Neural cell (in vitro differentiated cells): Measurements from ENCODE around the gene ESCO1. TPM values are rescaled to one million over a fixed set of nuclear protein-coding genes. Genes with fewer than 3 reads are reported as not detected.
"Not testable (repeated sequence)": the region's sequence is repeated elsewhere in the genome, so short reads cannot be mapped to it uniquely, and the experiment has no call there.

Source experiments
- H2AFZ ChIP-seq: fragments of 200-600, 300-800 bp; sonication (generic), shearing (Covaris generic); 2 replicates; pipeline ENCODE4 v1.6.0; 2014; ENCODE audit warnings: low read depth, mild to moderate bottlenecking, antibody characterized with exemption, low read length, moderate library complexity
- H3F3A ChIP-seq: fragments of 200-600 bp; shearing (Covaris generic); 2 replicates; pipeline ENCODE4 v1.6.1; 2016; ENCODE audit warnings: mild to moderate bottlenecking, moderate library complexity, mixed read lengths, antibody characterized with exemption, low read length; ENCODE audit not compliant: insufficient read depth, poor library complexity, severe bottlenecking
- H3K27ac ChIP-seq: fragments of 200-600, 300-800 bp; sonication (generic), shearing (Covaris generic); 2 replicates; pipeline ENCODE4 v1.5.1; 2014; ENCODE audit warnings: mild to moderate bottlenecking, low read length, moderate library complexity
- H3K27me3 ChIP-seq: fragments of 300-800, 200-600 bp; sonication (generic), shearing (Covaris generic); 2 replicates; pipeline ENCODE4 v1.6.0; 2014; ENCODE audit warnings: mild to moderate bottlenecking, low read depth, low read length, moderate library complexity; ENCODE audit not compliant: insufficient read depth
- H3K36me3 ChIP-seq: fragments of 300-800, 200-600 bp; sonication (generic), shearing (Covaris generic); 2 replicates; pipeline ENCODE4 v1.5.1; 2014; ENCODE audit warnings: mild to moderate bottlenecking, antibody characterized with exemption, low read length, moderate library complexity; ENCODE audit not compliant: insufficient read depth
- H3K4me2 ChIP-seq: fragments of 300-800, 200-600 bp; sonication (generic), shearing (Covaris generic); 2 replicates; pipeline ENCODE4 v1.6.0; 2014; ENCODE audit warnings: mild to moderate bottlenecking, low read length
- H3K4me3 ChIP-seq: fragments of 300-800, 200-600 bp; sonication (generic), shearing (Covaris generic); 2 replicates; pipeline ENCODE4 v1.5.1; 2014; ENCODE audit warnings: mild to moderate bottlenecking, low read length, moderate library complexity
- H3K79me2 ChIP-seq: fragments of 200-600 bp; shearing (Covaris generic); replicated peaks from 2 replicates; pipeline ENCODE4 v1.6.0; 2014; ENCODE audit warnings: mild to moderate bottlenecking, low read length, moderate library complexity; ENCODE audit not compliant: insufficient read depth
- H3K9ac ChIP-seq: fragments of 300-800, 200-600 bp; sonication (generic), shearing (Covaris generic); 2 replicates; pipeline ENCODE4 v1.6.1; 2016; ENCODE audit warnings: mild to moderate bottlenecking, low read length, mixed read lengths
- H3K9me2 ChIP-seq: fragments of 200-600 bp; shearing (Covaris generic); 2 replicates; pipeline ENCODE4 v1.6.1; 2016; ENCODE audit warnings: mild to moderate bottlenecking, low read length, mixed read lengths; ENCODE audit not compliant: insufficient read depth
- H3K9me3 ChIP-seq: fragments of 200-600, 300-800 bp; sonication (generic), shearing (Covaris generic); 2 replicates; pipeline ENCODE4 v1.6.1; 2016; ENCODE audit warnings: mild to moderate bottlenecking, mixed run types, low read length, moderate library complexity, mixed read lengths
- H4K20me1 ChIP-seq: fragments of 200-600 bp; shearing (Covaris generic); 2 replicates; pipeline ENCODE4 v1.6.1; 2016; ENCODE audit warnings: mild to moderate bottlenecking, mixed run types; ENCODE audit not compliant: insufficient read depth
- EP300 ChIP-seq: fragments of 450-650 bp; conservative IDR thresholded peaks from 2 replicates; pipeline ENCODE4 v1.6.1; 2014; ENCODE audit warnings: antibody characterized with exemption, mild to moderate bottlenecking, moderate library complexity; ENCODE audit not compliant: poor library complexity, severe bottlenecking
- EZH2 ChIP-seq: fragments of 200-600, 300-800 bp; shearing (Covaris generic), sonication (generic); IDR thresholded peaks from 2 replicates; pipeline ENCODE4 v1.6.1; 2014; ENCODE audit warnings: antibody characterized with exemption, low read length, borderline replicate concordance, mild to moderate bottlenecking; ENCODE audit not compliant: insufficient read depth, poor library complexity, severe bottlenecking
- MXI1 ChIP-seq: fragments of 450-650 bp; conservative IDR thresholded peaks from 2 replicates; pipeline ENCODE4 v1.6.1; 2014; ENCODE audit warnings: antibody characterized with exemption, mild to moderate bottlenecking; ENCODE audit not compliant: poor library complexity, severe bottlenecking
- POLR2AphosphoS5 ChIP-seq: IDR thresholded peaks from 2 replicates; pipeline ENCODE4 v1.6.1; 2012
- RAD21 ChIP-seq: fragments of 450-650 bp; conservative IDR thresholded peaks from 2 replicates; pipeline ENCODE4 v1.6.1; 2014; ENCODE audit warnings: antibody characterized with exemption, mild to moderate bottlenecking, moderate library complexity
- SMC3 ChIP-seq: fragments of 450-650 bp; conservative IDR thresholded peaks from 2 replicates; pipeline ENCODE4 v1.6.1; 2014; ENCODE audit warnings: antibody characterized with exemption, mild to moderate bottlenecking, moderate library complexity; ENCODE audit not compliant: poor library complexity
- TAF1 ChIP-seq: IDR thresholded peaks from 2 replicates; pipeline ENCODE4 v1.6.1; 2012; ENCODE audit warnings: low read depth
- polyA plus RNA-seq: library from polyadenylated mRNA; depleted of rRNA; stranded (reverse); fragments of >200 nt; gene quantifications from 2 replicates; pipeline ENCODE4 v1.2.3, GENCODE V29; 2014
- TF ChIP-seq, protein P1 (sequence below): IDR thresholded peaks from 2 replicates; pipeline ENCODE4 v1.6.1; 2012; ENCODE audit warnings: borderline replicate concordance
- TF ChIP-seq, protein P2 (sequence below): fragments of 450-650 bp; IDR thresholded peaks from 2 replicates; pipeline ENCODE4 v1.5.1; 2014; ENCODE audit warnings: antibody characterized with exemption, mild to moderate bottlenecking, moderate library complexity; ENCODE audit not compliant: poor library complexity, severe bottlenecking

Gene ESCO1
- polyA plus RNA-seq, 1 donor from 2014 or later, result 26.4 TPM

- TF ChIP-seq TAF1 (no peak), RAD21 (no peak), POLR2AphosphoS5 (no peak), SMC3 (no peak), MXI1 (no peak)
- TF ChIP-seq, protein P1, sequence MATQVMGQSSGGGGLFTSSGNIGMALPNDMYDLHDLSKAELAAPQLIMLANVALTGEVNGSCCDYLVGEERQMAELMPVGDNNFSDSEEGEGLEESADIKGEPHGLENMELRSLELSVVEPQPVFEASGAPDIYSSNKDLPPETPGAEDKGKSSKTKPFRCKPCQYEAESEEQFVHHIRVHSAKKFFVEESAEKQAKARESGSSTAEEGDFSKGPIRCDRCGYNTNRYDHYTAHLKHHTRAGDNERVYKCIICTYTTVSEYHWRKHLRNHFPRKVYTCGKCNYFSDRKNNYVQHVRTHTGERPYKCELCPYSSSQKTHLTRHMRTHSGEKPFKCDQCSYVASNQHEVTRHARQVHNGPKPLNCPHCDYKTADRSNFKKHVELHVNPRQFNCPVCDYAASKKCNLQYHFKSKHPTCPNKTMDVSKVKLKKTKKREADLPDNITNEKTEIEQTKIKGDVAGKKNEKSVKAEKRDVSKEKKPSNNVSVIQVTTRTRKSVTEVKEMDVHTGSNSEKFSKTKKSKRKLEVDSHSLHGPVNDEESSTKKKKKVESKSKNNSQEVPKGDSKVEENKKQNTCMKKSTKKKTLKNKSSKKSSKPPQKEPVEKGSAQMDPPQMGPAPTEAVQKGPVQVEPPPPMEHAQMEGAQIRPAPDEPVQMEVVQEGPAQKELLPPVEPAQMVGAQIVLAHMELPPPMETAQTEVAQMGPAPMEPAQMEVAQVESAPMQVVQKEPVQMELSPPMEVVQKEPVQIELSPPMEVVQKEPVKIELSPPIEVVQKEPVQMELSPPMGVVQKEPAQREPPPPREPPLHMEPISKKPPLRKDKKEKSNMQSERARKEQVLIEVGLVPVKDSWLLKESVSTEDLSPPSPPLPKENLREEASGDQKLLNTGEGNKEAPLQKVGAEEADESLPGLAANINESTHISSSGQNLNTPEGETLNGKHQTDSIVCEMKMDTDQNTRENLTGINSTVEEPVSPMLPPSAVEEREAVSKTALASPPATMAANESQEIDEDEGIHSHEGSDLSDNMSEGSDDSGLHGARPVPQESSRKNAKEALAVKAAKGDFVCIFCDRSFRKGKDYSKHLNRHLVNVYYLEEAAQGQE, result no peak
- peaks cover 52% of the 10 kb centered on the region for H3K79me2 ChIP-seq
- H2AFZ ChIP-seq, result no peak overlapping the region
- no peaks in the 10 kb centered on the region for H3K9me3 ChIP-seq
- H3K27me3 ChIP-seq, result no peaks in the 10 kb centered on the region
- peaks cover 5% of the 10 kb centered on the region for H3K36me3 ChIP-seq
- H3K27ac ChIP-seq, result no peak overlapping the region
- peak overlapping the region; percentile 15 for H3K4me2 ChIP-seq
- peak overlapping the region; percentile 19 for H3K4me3 ChIP-seq
- H3K9ac ChIP-seq, result no peak overlapping the region
- H4K20me1 ChIP-seq, result no peaks in the 10 kb centered on the region
- H3F3A ChIP-seq, result peaks cover 5% of the 10 kb centered on the region
- no peaks in the 10 kb centered on the region for H3K9me2 ChIP-seq
Observed at GRCh38 chr18:21597620-21598019, 2.9 kb downstream of the ESCO1 start.

DNA sequence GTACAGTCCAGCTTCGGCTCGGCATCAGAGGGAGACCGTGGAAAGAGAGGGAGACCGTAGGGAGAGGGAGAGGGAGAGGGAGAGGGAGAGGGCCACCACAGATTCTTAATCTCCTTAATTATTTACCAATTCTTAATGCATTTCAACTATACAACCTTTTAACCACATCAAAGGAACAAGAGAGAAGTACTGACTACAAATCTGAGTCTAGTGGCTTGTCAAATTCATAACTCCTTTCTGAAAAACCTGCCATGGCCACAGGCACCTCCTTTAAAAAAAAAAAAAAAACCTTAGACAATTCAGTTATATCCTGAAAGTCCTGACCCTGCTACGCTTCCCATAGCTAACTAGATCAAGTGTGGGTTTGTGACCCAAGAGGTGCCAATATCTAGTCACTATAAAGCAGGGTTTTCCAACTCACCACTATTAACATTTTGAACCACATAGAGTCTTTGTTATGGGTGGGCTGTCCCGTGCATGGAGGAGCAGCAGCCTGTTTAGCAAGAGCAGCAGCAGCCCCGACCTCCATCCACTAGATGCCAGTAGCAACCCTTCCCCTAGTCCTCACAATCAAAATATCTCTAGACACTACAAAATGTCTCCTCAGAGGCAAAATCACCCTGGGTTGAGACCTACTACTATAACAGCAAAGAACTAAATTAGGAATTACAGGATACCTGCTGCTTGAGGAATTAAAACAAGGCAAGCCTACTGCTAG, 6.8 kb downstream of the ESCO1 start:
- H3F3A ChIP-seq, result no peaks in the 10 kb centered on the region
- no peak overlapping the region for H3K27ac ChIP-seq
- H3K4me3 ChIP-seq, result no peak overlapping the region
- no peaks in the 10 kb centered on the region for H4K20me1 ChIP-seq
- no peak overlapping the region for H2AFZ ChIP-seq
- peaks cover 48% of the 10 kb centered on the region for H3K79me2 ChIP-seq
- H3K9me3 ChIP-seq, result no peaks in the 10 kb centered on the region
- no peaks in the 10 kb centered on the region for H3K9me2 ChIP-seq
- H3K9ac ChIP-seq, result no peak overlapping the region
- peaks cover 5% of the 10 kb centered on the region for H3K36me3 ChIP-seq
- TF ChIP-seq, protein P1, result no peak
- TF ChIP-seq MXI1 (no peak), EP300 (no peak), POLR2AphosphoS5 (no peak), EZH2 (no peak)
- TF ChIP-seq, protein P2, sequence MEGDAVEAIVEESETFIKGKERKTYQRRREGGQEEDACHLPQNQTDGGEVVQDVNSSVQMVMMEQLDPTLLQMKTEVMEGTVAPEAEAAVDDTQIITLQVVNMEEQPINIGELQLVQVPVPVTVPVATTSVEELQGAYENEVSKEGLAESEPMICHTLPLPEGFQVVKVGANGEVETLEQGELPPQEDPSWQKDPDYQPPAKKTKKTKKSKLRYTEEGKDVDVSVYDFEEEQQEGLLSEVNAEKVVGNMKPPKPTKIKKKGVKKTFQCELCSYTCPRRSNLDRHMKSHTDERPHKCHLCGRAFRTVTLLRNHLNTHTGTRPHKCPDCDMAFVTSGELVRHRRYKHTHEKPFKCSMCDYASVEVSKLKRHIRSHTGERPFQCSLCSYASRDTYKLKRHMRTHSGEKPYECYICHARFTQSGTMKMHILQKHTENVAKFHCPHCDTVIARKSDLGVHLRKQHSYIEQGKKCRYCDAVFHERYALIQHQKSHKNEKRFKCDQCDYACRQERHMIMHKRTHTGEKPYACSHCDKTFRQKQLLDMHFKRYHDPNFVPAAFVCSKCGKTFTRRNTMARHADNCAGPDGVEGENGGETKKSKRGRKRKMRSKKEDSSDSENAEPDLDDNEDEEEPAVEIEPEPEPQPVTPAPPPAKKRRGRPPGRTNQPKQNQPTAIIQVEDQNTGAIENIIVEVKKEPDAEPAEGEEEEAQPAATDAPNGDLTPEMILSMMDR, result no peak
- H3K4me2 ChIP-seq, result no peak overlapping the region
- no peaks in the 10 kb centered on the region for H3K27me3 ChIP-seq

- H3K36me3 ChIP-seq, H3K9me2 ChIP-seq, H3F3A ChIP-seq, H3K4me3 ChIP-seq, H3K9ac ChIP-seq, H3K4me2 ChIP-seq, H3K27ac ChIP-seq, H2AFZ ChIP-seq, H3K27me3 ChIP-seq, H3K9me3 ChIP-seq, H4K20me1 ChIP-seq: not testable (repeated sequence)
- peaks cover 41% of the 10 kb centered on the region for H3K79me2 ChIP-seq
Observed at GRCh38 chr18:21592361-21592760, 8.1 kb downstream of the ESCO1 start.
